Measurements from ENCODE around the gene GGT1. TPM values are rescaled to one million over a fixed set of nuclear protein-coding genes. Genes with fewer than 3 reads are reported as not detected.
A peak's percentile ranks its signal among the peaks of the same experiment; 100 is the strongest.

The GGT1 gene
- total and polyA plus RNA-seq, 8 donors, result 5.3 to 87.1 (median 21.3) TPM

DNA sequence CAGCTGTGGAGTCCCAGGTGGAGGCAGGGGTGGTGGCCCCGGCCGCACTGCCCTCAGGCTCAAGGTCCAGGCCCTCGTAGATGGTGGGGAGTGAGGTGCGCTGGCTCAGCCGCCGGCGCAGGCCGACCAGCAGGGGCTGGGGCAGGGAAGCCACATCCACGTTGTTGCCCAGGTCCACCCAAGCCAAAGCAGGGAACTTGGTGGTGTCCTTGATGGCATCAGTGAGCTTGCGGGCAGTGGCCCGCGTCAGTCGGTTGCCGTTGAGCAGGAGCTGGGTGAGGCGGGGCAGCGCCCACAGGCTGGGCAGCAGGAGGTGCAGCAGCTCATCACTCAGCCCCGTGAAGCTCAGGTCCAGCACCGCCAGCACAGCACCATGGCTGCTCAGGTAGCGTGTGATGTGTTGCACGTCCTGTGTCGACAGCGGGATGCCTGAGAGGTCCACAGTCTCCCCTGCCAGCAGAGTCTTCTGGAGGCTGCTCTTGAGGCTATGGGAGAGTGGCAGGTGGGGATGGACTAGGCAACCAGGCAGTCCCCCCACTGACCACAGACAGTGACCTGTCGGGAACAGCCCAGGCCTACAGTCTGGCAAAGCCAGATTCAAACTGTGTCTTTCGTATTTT lies 17.0 kb upstream of the GGT1 start:
- Histone ChIP-seq H3K36me3 (peaks cover 0 to 51% (median 45%) of the 10 kb centered on the region in 4 donors), H3K27me3 (no peaks in the 10 kb centered on the region), H3K9me3 (no peaks in the 10 kb centered on the region), H3K27ac (peak overlapping the region in 1 of 5 donors; percentile 86), H3K4me3 (no peak overlapping the region), H3K4me1 (peaks cover 11 to 64% (median 44%) of the 10 kb centered on the region in 4 donors)
- TF ChIP-seq, protein P1, sequence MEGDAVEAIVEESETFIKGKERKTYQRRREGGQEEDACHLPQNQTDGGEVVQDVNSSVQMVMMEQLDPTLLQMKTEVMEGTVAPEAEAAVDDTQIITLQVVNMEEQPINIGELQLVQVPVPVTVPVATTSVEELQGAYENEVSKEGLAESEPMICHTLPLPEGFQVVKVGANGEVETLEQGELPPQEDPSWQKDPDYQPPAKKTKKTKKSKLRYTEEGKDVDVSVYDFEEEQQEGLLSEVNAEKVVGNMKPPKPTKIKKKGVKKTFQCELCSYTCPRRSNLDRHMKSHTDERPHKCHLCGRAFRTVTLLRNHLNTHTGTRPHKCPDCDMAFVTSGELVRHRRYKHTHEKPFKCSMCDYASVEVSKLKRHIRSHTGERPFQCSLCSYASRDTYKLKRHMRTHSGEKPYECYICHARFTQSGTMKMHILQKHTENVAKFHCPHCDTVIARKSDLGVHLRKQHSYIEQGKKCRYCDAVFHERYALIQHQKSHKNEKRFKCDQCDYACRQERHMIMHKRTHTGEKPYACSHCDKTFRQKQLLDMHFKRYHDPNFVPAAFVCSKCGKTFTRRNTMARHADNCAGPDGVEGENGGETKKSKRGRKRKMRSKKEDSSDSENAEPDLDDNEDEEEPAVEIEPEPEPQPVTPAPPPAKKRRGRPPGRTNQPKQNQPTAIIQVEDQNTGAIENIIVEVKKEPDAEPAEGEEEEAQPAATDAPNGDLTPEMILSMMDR (IDR thresholded peaks at IDR 0.05), result no peak
- TF ChIP-seq POLR2AphosphoS5 (IDR thresholded peaks at IDR 0.05) (no peak), POLR2A (IDR thresholded peaks at IDR 0.05) (no peak)
- no peak for DNase-seq
- intact Hi-C loops (cut with DNase I; ENCODE audit: low total_unique reads), result no loop called here
- 84 to 90% (median 88%) methylated on average over 9 to 24 of the region's 24 CpGs for WGBS, 5 donors

DNA sequence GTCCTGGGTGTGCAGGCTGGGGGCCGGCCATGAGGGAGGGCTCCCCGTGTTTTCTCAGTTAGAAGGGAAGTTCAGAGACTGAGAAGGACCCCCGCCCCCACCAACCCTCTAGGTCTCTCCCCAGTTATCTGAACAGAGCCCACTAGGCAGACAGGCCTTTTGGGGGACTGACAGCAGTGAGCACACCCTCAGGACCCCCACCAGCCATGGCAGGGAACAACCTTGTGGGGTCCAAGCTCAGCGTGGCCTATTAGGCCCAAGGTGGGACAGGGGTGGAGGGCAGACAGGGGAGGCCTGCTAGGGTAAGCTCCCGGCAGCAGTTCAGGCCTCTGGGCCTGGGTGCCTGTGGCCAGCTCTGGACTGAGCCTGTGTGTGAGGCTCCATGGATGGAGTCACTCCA lies 15.7 kb upstream of the GGT1 start:
- intact Hi-C loops (cut with DNase I; ENCODE audit: low total_unique reads), result no loop called here
- Histone ChIP-seq H3K36me3 (peaks cover 0 to 51% (median 45%) of the 10 kb centered on the region in 4 donors), H3K4me3 (no peak overlapping the region), H3K27me3 (no peaks in the 10 kb centered on the region), H3K27ac (peak overlapping the region in 2 of 5 donors; percentile 44 to 67), H3K9me3 (no peaks in the 10 kb centered on the region), H3K4me1 (peaks cover 11 to 72% (median 53%) of the 10 kb centered on the region in 4 donors)
- no peak for TF ChIP-seq POLR2A (IDR thresholded peaks at IDR 0.05)
- no peak for TF ChIP-seq POLR2AphosphoS5 (IDR thresholded peaks at IDR 0.05)
- TF ChIP-seq, protein P1 (IDR thresholded peaks at IDR 0.05), result no peak
- TF ChIP-seq EP300 (IDR thresholded peaks at IDR 0.05), result no peak
- WGBS, 5 donors, result 64 to 92% (median 80%) methylated on average over 3 to 5 of the region's 5 CpGs
- DNase-seq, result no peak

DNA sequence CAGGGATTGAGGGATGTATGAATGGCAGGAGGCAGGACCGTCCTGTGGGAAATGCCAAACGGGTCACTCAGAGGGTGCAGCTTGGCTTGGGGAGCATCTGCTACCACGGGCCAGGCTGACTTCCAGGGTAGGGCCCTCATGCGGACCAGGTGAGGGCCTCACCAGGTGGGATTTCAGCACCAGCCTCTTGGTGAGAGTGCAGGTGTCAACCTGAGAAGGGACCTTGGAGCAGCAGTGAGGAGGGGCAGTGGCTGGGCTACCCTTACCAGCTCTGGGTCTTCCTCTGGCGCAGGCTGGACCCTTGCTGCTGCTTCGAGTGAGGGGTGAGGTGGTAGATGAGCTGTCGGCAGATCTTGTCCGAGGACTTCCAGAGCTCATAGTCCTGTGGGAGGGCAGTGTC lies 15.0 kb upstream of the GGT1 start:
- H3K9me3 ChIP-seq, result no peaks in the 10 kb centered on the region
- H3K36me3 ChIP-seq, result peaks cover 0 to 51% (median 45%) of the 10 kb centered on the region in 4 donors
- DNase-seq, result no peak
- peaks cover 11 to 71% (median 52%) of the 10 kb centered on the region in 4 donors for H3K4me1 ChIP-seq
- no peak overlapping the region for H3K4me3 ChIP-seq
- whole genome bisulfite sequencing, 5 donors, result 50 to 68% (median 57%) methylated on average over 6 to 8 of the region's 8 CpGs
- intact Hi-C loops (cut with DNase I; ENCODE audit: low total_unique reads), result no loop called here
- no peaks in the 10 kb centered on the region for H3K27me3 ChIP-seq
- H3K27ac ChIP-seq, result peak overlapping the region; percentile 36 to 67 (median 47)
- no peak for TF ChIP-seq POLR2A (IDR thresholded peaks at IDR 0.05)
- no peak for TF ChIP-seq EP300 (IDR thresholded peaks at IDR 0.05)
- TF ChIP-seq POLR2AphosphoS5 (IDR thresholded peaks at IDR 0.05), result no peak
- TF ChIP-seq, protein P1 (IDR thresholded peaks at IDR 0.05), result no peak

DNA sequence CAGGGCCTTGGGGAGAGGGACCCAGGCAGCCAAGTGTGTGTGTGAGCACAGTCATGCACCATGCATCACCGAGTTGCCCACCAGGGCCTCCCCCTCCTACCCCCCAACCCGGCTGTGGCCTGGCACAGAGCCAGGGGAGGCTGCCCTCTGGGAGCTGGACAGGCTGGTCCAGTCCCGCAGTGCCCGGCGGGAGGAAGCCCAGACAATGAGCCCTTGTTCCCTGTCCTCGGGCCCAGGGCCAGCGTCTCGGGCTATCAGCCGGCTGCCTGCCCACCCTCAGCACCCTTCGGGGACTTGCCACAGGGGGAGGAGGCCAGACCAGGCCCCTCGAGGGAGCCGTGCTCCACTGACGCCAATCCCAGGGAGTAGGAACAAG lies 14.6 kb upstream of the GGT1 start:
- intact Hi-C loops (cut with DNase I; ENCODE audit: low total_unique reads), result no loop called here
- Histone ChIP-seq H3K4me1 (peaks cover 14 to 71% (median 51%) of the 10 kb centered on the region in 4 donors), H3K9me3 (no peaks in the 10 kb centered on the region), H3K4me3 (no peak overlapping the region), H3K36me3 (peaks cover 0 to 51% (median 45%) of the 10 kb centered on the region in 4 donors), H3K27me3 (no peaks in the 10 kb centered on the region), H3K27ac (peak overlapping the region; percentile 36 to 67 (median 47))
- WGBS, 5 donors, result 24 to 64% (median 47%) methylated on average over 3 to 13 of the region's 13 CpGs
- TF ChIP-seq POLR2AphosphoS5 (IDR thresholded peaks at IDR 0.05), result peak in 1 of 3 donors; percentile 29
- no peak for TF ChIP-seq POLR2A (IDR thresholded peaks at IDR 0.05)
- DNase-seq, result peak; percentile 78 to 86
